NCI-H1694 treated with DMSO at 0.1 percent for 48 hours (cell line): Measurements from ENCODE around the gene VWA2.
"Not testable (repeated sequence)": the region's sequence is repeated elsewhere in the genome, so short reads cannot be mapped to it uniquely, and the experiment has no call there.

ENCODE experiments used
- DNase-seq: peaks from one replicate; lab custom pipeline; 2025; lab: John Stamatoyannopoulos, UW

The VWA2 gene

DNA sequence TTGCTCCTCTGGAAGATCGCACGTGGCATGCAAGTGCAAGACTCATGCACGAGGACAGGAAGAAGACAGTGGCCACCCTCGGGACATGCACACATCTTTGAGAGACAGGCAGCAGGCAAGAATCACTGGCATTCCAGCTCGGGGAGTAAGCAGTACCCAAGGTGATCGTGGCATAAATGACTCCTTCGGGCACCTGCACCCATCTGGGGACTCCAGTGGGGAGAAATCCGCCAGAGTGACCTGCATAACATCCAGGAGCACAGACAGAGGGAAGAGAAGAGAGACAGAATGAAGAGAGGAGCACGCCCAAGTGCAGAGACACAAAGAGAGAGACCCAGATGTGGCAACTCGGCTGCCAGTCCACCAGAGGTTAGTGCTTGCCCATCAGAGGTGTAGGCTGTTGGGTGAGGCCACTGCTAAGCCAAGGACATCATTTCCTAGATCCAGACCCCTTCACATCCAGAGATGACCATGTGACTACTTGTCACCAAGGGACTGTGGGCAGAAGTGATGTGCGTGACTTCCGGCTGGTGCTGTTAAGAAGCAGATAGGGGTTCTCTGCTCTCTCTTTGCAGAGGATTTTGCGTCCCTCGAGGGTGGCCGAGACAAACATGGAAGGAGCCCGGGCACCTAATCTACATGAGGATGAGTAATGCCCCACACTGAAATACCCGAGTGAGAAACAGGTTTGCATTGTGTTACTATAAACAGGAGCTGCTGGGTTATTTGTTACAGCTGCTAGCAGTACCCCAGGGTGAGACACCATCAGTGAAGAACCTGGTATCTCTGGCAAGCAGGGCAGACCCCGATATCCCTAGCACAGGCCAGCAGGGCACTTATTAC, 80.6 kb downstream of the VWA2 start:
- DNase-seq = no peak

DNA sequence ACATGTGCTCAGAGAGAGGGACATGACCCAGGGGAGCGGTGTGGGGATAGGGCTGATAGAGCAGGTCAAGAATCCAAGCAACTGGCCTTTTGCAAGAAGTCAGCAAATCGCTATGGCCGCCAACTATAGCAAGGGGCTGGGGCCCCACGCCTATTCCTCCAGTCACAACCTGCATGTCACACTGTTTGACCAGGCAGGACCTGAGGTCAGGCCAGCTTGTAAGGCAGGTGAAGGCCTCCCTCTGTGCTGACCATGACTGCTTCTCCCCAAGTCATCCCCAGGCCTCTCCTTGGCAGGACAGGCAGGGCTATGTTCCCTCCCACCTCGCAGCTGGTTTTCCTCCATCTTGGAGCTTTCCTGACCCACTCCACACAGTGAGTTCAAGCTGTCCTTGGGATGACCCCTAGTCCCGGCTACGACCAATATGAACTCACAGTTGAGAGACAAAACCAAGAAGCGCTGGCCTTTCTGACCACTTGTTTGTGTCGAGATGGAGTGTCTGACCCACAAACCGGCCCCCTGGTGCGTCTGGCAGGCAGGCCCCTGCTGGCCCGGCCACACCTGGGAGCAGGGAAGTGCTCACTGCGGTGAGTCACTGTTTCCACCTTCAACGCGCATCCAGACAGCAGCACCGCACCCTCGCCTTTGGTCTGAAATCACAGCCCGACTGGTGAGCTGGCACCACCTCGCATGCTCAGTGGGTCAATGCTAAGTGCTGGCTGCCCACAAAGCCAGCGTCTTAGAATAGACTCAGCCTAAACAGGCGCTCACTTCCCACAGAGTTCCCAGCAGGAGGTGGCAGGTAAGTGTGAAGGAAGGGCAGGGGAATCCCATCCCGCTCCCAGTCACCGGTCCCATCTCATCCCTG, 81.4 kb downstream of the VWA2 start:
- DNase-seq = no peak

DNA sequence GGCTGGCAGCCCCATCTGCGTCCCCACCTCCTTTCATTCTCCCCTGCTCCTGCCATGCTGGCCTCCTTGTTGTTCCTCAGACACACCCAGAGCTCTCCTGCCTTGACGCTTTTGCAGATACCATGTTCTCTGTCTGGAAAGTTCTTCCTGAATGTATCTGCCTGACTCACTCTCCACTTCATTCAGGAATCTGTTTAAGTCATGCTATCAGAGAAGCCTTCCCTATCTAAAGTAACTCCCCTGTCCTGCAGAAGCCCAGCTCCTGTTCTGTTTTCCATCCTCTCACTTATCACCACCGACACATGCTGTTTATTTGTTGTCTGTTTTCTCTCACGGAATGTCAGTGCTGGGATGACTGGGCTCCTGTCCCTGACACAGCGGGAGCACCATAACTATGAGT, 83.3 kb downstream of the VWA2 start:
- DNase-seq = no peak

DNA sequence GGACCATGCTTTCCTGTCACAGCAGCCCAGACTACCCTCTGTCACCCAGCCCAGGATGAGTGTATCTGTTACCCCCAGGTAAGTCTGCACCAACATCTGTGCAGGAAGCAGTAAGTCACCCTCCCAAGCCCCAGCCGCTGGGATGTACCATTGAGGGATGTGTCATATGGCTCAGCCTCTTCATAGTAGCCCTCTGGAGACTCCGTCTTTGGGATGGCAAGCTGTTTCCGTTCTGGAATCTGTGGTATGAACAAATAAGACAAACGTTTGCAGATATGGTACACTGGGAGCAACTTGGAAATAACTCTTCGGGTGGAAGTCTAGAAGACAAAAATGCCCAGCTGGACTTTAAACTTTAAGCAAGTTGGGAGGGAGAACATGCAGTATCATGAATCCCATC, 84.0 kb downstream of the VWA2 start:
- DNase-seq = no peak

DNA sequence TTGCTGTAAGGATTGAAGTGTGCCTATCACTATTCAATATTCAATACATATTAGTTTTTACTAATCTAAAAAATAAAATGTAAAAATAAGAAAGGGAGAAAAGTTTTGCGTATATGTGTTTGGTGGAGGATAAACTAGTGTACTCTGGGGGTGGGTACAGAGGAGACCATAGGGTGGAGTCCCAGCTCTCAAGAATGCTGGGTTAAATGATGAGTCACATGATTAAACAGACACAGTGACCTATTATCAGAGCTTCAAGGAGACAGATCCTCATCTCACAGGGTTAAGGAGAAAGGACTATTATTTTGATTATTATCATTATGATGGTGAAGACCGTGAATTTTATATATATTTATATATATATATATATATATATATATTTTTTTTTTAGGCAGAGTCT, 87.7 kb downstream of the VWA2 start:
- no peak for DNase-seq

DNA sequence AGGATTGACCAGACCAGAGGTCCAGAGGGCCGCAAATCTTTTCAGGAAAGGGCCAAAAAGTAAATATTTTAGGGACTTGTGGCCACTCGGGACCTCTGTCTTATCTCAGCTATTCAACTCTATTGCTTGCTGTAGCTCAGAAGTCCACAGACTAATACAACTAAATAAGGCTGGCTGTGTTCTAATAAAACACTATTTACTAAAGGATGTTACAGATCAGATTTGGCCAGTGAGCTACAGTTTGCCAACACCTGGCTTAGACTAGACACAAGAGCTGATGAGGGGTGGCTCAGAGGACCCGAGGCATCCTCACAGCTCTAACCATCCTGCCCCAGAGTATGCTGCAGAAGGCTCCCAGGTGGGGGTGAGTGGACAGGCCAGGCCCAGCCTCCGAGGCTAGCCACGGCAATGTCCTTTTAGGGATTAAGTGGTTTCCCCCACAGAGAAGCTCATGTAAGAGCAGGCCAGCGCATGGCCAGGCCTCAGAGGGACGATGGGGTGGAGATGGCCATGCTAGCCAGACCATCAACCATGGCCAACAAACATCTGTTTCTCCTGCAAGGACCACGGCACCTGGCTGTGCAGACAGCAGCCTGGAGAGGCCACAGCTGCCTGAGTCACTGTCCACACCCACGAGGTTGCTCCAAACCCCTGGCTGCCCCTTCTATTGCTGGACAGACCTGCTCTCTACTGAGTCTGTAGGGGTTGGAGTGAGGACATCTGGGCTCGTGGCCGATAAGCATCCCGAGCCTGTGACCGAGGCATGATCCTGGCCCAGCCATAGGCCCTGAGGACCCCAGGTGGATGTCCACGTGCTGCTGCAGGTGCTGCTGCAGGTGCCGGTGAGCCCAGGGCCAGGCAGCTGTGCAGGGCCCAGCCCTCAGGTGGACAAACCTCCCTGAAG, 88.7 kb downstream of the VWA2 start:
- DNase-seq = no peak

DNA sequence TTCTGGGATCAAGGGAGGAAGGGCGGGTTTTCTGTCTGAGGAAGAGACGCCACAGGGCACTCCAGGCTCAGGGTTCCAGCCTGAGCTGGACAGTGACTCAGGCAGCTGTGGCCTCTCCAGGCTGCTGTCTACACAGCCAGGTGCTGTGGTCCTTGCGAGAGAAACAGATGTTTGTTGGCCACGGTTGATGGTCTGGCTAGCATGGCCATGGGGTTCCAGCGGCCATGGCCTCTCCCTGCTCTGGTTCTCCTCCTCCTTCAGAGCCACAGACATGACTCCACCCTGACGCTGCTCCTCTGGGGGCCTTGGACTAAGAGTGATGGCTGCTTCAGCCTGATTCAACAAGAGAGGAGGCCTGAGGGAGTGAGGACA, 89.4 kb downstream of the VWA2 start:
- DNase-seq = no peak

DNA sequence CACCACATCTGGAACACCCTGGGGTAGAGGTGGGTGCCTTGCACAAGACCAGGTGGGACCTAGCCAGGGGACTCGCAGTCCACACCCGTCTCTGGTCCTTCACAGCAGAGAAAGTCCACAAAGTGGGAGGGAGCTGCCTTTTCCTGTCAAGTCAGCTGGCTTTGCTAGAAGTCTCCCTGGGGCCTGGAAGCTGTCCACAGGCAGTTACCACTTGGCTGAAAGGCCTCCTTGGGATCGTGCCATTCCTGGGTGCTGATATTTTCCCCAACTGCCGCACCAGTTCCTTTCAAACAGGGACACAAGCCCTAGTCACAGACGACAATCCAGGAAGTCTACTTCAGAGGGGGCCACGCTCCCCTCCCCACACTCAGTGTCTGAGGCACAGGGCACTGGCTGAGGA, 89.8 kb downstream of the VWA2 start:
- no peak for DNase-seq

DNA sequence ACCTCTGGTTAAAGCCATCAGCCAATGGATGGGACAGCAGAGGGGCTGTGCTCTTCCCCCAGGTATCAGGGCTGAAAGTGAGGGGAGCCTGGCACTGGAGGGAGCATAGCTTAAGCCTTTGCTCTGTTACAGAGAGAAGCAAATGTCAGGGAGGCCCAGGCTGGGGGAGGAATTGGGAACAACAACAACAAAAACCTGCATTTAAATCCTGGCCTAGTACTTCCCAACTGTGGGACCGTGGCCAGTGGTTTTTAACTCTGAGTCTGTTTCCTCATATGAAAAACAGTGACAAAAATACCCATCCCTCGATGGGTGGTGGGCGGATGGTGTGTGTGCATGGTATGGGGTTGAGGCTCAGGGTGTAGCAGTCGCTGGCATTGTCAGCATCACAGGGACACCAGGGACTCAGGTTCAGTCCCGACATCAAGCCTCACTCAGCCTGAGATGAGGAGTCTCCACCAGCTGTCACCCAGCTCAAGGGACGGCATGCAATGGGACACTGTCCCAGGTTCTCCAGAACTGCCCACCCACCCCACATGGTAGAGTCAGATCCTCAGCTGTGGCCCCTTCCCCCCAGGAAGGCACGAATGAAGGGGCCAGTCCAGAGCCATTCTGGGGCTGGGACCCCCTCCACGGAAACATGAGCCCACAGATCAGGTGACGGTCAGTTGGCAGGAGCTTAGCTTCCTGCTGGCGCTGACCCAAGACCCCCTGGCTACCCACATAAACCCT, 90.7 kb downstream of the VWA2 start:
- no peak for DNase-seq

DNA sequence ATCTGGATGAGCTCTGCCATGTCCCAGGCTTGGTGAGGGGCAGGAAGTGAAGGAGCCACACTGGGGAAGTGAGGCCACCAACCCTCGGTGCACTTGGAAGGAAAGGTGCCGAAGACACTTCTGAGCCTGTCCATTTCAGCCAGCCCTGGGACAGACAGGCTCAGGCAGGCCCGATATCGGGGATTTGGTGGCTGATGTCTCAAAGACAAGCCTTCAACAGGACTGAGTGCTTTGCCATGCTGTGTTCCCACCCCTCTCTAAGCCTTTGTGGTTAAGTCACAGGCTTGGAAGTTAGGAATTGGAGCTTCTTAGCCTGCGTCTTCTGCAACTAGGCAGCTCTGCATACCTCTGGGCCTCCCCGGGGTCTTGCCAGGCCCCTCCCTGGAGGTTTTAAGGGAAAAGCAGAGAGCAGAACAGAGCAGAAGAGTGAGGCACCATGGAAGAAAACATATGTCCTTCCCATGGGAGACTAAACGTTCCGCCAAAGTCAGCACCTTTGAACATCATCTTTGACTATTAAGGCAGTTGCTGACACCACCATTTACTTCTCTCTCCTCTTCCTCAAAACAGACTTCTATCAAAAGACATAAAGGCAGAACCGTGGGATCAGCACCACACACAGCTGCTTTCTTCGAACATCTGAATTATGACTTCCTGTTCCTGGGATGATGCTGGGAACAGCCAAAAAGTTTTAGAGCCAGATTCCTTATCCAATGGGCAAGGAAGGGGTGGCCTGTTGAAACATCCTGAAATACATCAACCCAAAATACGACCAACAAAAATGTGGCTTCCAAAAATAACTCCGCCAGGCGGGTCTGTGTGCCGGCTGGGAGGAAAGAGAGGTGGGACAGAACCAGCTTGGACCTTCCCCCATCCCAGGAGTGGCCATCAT, 93.5 kb downstream of the VWA2 start:
- DNase-seq = no peak

DNA sequence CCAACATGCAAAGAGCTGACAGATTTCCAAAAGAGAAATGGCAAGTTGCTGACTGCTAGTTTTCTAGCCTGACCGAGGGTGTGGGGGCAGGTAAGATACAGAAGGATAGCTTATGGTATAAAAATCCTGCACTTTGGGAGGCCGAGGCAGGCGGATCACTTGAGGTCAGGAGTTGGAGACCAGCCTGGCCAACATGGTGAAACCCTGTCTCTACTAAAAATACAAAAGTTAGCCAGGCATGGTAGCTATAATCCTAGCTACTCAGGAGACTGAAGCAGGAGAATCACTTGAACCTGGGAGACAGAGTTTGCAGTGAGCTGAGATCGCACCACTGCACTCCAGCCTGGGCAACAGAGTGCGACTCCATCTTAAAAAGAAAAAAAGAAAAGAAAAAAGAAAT, 94.4 kb downstream of the VWA2 start:
- not testable (repeated sequence) for DNase-seq

DNA sequence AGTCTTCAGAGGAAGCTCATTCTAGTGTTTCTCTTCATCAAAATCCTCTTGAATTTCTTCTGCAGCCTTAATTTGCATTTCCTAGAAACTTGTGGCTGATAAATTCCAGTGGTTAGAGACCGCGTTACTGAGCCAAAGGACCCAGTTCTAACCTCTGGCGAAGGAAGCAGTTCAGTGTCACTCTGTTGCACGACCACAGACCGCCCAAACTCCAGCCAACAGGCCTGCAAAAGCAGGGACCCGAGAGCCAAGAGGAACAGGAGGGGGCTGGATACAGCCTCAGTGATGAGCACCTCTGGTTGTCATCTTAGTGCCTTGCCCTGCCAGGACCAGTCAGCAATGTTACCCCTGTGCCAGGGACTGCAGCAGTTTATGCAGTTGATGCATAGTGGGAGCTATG, 95.2 kb downstream of the VWA2 start:
- no peak for DNase-seq

DNA sequence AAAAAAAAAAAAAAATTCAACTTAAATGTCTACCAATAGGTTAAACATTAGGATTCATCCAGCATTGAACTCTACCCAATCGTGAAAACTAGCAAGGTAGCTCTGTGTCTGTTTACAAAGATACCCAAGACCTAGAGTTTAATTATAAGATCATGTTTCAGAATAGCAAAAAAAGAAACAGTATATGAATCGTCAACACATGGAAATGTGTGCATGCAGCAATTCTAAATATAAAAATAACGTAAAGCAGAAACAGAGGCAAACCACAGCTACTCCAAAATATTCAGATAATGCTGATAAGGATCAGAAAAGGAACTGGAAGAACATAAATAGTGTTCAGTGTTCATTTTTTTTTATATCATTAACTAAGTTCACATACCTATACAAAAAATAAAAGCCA, 96.6 kb downstream of the VWA2 start:
- DNase-seq = no peak

DNA sequence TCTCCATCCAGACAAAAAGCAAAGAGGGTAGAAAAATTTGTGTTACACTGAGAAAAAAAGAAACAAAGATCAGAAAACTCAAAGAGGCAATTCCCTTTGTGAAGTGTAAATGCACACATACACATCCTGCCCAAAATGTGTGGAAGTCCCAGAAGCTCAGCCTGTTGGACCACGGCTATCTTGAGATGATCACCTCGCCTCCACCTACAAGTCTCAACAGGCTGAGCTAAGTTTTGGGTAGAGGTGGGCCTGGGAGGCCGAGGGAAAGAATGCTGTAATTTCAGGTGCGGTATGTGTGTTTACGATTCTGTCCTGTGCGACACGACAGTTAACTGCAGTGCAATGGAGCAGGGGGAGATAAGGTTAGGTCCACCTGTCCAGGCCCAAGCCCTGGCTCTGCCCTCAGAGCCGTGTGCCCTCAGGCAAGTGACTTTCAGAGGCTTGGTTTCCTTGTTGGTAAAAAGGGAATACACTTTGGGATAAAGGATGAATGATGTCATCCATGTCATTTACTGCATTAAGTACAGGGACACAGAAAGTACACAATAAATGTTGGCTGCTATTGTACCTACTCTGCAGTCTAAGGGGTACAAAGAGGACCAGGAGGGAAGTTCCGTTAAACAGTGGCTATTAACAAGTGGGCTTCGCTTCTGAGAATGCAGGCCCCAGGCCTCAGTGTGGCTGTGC, 97.9 kb downstream of the VWA2 start:
- no peak for DNase-seq

DNA sequence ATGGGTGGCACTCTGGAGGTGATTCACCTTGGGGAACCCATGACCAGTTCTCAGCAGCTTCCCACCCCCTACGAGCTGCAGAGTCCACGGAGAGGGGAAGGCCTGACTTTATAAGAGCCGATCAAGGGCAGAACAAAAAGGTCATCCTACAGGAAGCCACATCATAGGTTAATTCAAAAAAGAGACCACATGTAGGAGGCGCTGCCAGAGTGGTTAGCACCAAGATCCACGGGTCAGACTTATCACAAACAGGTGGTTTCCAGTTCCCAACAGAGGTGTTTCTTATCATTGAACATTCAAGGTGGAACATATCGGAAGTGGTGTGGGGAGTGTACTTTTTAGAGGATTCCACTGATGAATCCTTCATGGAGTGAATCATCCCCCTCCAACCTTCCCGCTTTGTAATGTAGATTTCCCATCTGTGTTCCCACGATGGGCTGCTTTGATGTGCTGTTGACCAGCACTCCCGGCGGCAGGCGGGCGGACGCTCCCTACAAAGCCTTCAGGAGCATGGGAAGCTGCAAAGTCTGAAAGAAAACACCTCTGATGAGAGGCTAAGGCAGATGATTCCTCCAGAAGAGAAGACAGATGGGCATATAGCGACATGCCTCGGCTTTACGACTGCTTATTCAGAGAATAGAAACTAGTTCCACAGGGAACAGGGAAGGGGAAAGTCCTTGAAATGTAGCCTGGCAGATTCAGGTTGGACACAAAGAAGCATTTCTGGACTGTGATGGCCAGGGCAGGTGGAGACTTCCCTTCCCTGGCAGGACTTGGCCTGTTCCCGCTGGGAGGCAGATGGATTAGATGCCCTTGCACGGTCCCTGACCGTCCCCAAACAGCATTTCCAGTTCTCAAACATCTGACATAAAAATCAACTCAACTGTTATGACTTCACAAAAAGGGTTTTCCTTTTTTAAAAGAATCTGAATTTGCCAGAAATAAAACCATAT, 98.7 kb downstream of the VWA2 start:
- DNase-seq = no peak

DNA sequence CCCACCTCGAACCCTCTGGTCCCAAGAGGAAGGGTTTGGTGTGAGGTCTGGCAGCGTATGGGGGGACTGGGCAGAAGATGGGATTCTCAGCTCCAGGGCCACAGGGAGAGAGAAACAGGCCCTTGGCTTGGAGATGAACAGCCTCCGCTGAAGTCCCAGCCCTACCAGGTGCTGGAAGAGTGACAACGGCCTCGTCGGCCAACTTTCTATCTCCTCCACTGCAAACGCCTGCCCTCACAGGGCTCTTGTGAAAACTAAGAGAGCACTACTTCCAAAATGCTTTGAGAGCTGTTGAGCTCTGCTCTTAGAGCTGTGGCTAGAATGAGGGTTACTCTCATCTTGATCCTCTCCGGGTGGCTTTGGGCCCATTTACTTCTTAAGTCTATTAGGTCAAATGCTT, 101.8 kb downstream of the VWA2 start:
- no peak for DNase-seq
